ENCODE data around the gene ZDHHC8.

The ZDHHC8 gene

GRCh38 chr22:20148414-20148813 lies 16.8 kb downstream of the ZDHHC8 start:
- H3K4me3 ChIP-seq (ENCODE audit: low read depth, low read length): no peak overlapping the region
- no peak for DNase-seq (ENCODE audit: low read depth)
- TF ChIP-seq CTCF (IDR thresholded peaks at IDR 0.05; ENCODE audit: control insufficient read depth, extremely low read depth, insufficient read depth): no peak

GRCh38 chr22:20149257-20150250 lies 17.9 kb downstream of the ZDHHC8 start:
- TF ChIP-seq CTCF (IDR thresholded peaks at IDR 0.05; ENCODE audit: control insufficient read depth, extremely low read depth, insufficient read depth): no peak
- no peak for DNase-seq (ENCODE audit: low read depth)

GRCh38 chr22:20150381-20151275 lies 19.0 kb downstream of the ZDHHC8 start, which contains the start of gene CCDC188:
Gene CCDC188, minus strand, starts transcription at chr22:20151055. Its CDS starts 69 bp downstream, at chr22:20150986.
- no peak for TF ChIP-seq CTCF (IDR thresholded peaks at IDR 0.05; ENCODE audit: control insufficient read depth, extremely low read depth, insufficient read depth)
- no peak within 1 kb of the TSS for H3K4me3 ChIP-seq (ENCODE audit: low read depth, low read length)
- no peak for DNase-seq (ENCODE audit: low read depth)

More at GRCh38 chr22:20149257-20150250, 17.9 kb downstream of the ZDHHC8 start:
- no peak overlapping the region for H3K4me3 ChIP-seq (ENCODE audit: low read depth, low read length)

- no peak for TF ChIP-seq CTCF (IDR thresholded peaks at IDR 0.05; ENCODE audit: control insufficient read depth, extremely low read depth, insufficient read depth)
- no peak overlapping the region for H3K4me3 ChIP-seq (ENCODE audit: low read depth, low read length)
- no peak for DNase-seq (ENCODE audit: low read depth)
These were observed 19.6 kb downstream of the ZDHHC8 start for GRCh38 chr22:20151276-20151588.

GRCh38 chr22:20152464-20152890 lies 20.9 kb downstream of the ZDHHC8 start:
- no peak for DNase-seq (ENCODE audit: low read depth)
- no peak overlapping the region for H3K4me3 ChIP-seq (ENCODE audit: low read depth, low read length)
- no peak for TF ChIP-seq CTCF (IDR thresholded peaks at IDR 0.05; ENCODE audit: control insufficient read depth, extremely low read depth, insufficient read depth)

- TF ChIP-seq CTCF (IDR thresholded peaks at IDR 0.05; ENCODE audit: control insufficient read depth, extremely low read depth, insufficient read depth): 0 out of 2 replicates have a peak, but pooled peaks have one; percentile 13
- DNase-seq (ENCODE audit: low read depth): no peak
- no peak overlapping the region for H3K4me3 ChIP-seq (ENCODE audit: low read depth, low read length)
These were observed 22.3 kb downstream of the ZDHHC8 start for GRCh38 chr22:20153945-20154344.
